Psoas muscle (tissue), 8 donors: ENCODE measurements around the gene PROC. TPM values are rescaled to one million over a fixed set of nuclear protein-coding genes. Genes with fewer than 3 reads are reported as not detected.
A peak's percentile ranks its signal among the peaks of the same experiment; 100 is the strongest.

ENCODE experiments used
- ATAC-seq, 4 donors: fragments of 200-7000 bp; cut with Tn5 transposase; one replicate each; pipeline ENCODE4 v1.9.1; 2020; ENCODE audit warnings: moderate library complexity in 3 of 4, mild to moderate bottlenecking in 2 of 4
- DNase-seq, 2 donors: peaks; one replicate each; pipeline ENCODE4 v3.0.0-alpha.2; 2020
- H3K27ac ChIP-seq: fragments of 200-600 bp; one replicate; pipeline ENCODE4 v1.8.0; 2022
- H3K27me3 ChIP-seq, 3 donors: fragments of 200-600 bp in 1 of 3; one replicate each; pipeline versions ENCODE4 v1.6.1 to v1.8.0; 2013 to 2022; ENCODE audit warnings: low read length in 2 of 3, mild to moderate bottlenecking in 2 of 3, moderate library complexity in 1 of 3; ENCODE audit not compliant: insufficient read depth in 3 of 3
- H3K36me3 ChIP-seq, 2 donors: fragments of 200-600 bp in 1 of 2; one replicate each; pipeline versions ENCODE4 v1.6.1 to v1.8.0; 2013 to 2022; ENCODE audit warnings: low read depth in 1 of 2, mild to moderate bottlenecking in 1 of 2, moderate library complexity in 1 of 2; ENCODE audit not compliant: insufficient read depth in 1 of 2
- H3K4me1 ChIP-seq: fragments of 200-600 bp; one replicate; pipeline ENCODE4 v1.8.0; 2022
- H3K4me3 ChIP-seq: fragments of 200-600 bp; one replicate; pipeline ENCODE4 v1.8.0; 2022; ENCODE audit warnings: mild to moderate bottlenecking
- H3K9me3 ChIP-seq: fragments of 200-600 bp; one replicate; pipeline ENCODE4 v1.8.0; 2022
- WGBS, 3 donors: extraction: QIAGEN DNeasy Blood & Tissue Kit; methylation state at CpG; one replicate each; pipeline versions ENCODE4 v1.1.6 to v1.1.7; 2013; 5-methylcytosine and 5-hydroxymethylcytosine counted together
- intact Hi-C, 2 donors: fragments of 100-400 bp; cut with DNase I; formaldehyde crosslinking; loops; one replicate each; pipeline versions ENCODE4 v1.11.0 to v1.14.2; 2022
- polyA plus RNA-seq, 3 donors: library from polyadenylated mRNA; stranded (reverse); fragments of 200-250 nt; gene quantifications; one replicate each; pipeline ENCODE4 v1.2.3, GENCODE V29; 2013
- total RNA-seq, 4 donors: library from RNA; stranded (reverse); fragmentation: NEBNext Ultra II Directional in 2 of 4; extraction: Animal tissue kit (Norgen Biotek cat#: 25700) in 2 of 4; gene quantifications; one replicate each; pipeline versions ENCODE4 v1.2.1 to v1.2.4, GENCODE V29; 2021 to 2023
- TF ChIP-seq, protein P1 (sequence below): fragments of 200-600 bp; IDR thresholded peaks from one replicate; pipeline ENCODE4 v1.8.0; 2022; ENCODE audit warnings: antibody characterized with exemption
- donor health status: healthy with polysubstance abuse.
- donor health status: DM: no; HTN: no; CAD: no; lungs with moderate emphysema.
- donor health status: Bipolar disorder and iron deficiency.
- donor health status: healthy.
- donor health status: DM: yes; HTN: yes; CAD: no.
- donor health status: DM: no; HTN: no; CAD: no.
- donor health status: DM: no; HTN: no; CAD: no.
- donor health status: DM: yes; HTN: yes; CAD: no.

PROC gene
- total and polyA plus RNA-seq, 7 donors = 0.05 to 0.60 TPM; not detected in 5

- WGBS, 3 donors = 32 to 40% (median 33%) methylated on average over 3 of the region's 3 CpGs
- DNase-seq = no peak
These were observed 35.4 kb upstream of the PROC start for GRCh38 chr2:127382831-127383230.

GRCh38 chr2:127384529-127384928, 33.7 kb upstream of the PROC start:
- Histone ChIP-seq H3K4me1 (peaks cover 70% of the 10 kb centered on the region), H3K27me3 (no peaks in the 10 kb centered on the region), H3K27ac (peak overlapping the region; percentile 100), H3K4me3 (peak overlapping the region; percentile 100), H3K9me3 (no peaks in the 10 kb centered on the region), H3K36me3 (no peaks in the 10 kb centered on the region)
- TF ChIP-seq, protein P1, sequence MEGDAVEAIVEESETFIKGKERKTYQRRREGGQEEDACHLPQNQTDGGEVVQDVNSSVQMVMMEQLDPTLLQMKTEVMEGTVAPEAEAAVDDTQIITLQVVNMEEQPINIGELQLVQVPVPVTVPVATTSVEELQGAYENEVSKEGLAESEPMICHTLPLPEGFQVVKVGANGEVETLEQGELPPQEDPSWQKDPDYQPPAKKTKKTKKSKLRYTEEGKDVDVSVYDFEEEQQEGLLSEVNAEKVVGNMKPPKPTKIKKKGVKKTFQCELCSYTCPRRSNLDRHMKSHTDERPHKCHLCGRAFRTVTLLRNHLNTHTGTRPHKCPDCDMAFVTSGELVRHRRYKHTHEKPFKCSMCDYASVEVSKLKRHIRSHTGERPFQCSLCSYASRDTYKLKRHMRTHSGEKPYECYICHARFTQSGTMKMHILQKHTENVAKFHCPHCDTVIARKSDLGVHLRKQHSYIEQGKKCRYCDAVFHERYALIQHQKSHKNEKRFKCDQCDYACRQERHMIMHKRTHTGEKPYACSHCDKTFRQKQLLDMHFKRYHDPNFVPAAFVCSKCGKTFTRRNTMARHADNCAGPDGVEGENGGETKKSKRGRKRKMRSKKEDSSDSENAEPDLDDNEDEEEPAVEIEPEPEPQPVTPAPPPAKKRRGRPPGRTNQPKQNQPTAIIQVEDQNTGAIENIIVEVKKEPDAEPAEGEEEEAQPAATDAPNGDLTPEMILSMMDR = no peak
- intact Hi-C loops = no loop called here
- WGBS, 3 donors = 82 to 89% (median 87%) methylated on average over 6 of the region's 6 CpGs
- ATAC-seq (no peak), DNase-seq (no peak)

More at GRCh38 chr2:127382831-127383230, 35.4 kb upstream of the PROC start:
- Histone ChIP-seq H3K27ac (peak overlapping the region; percentile 100), H3K36me3 (no peaks in the 10 kb centered on the region), H3K4me3 (peak overlapping the region; percentile 7), H3K9me3 (no peaks in the 10 kb centered on the region), H3K27me3 (no peaks in the 10 kb centered on the region), H3K4me1 (peaks cover 70% of the 10 kb centered on the region)
- intact Hi-C loops = no loop called here
- ATAC-seq = no peak
- TF ChIP-seq, protein P1 = no peak

DNA sequence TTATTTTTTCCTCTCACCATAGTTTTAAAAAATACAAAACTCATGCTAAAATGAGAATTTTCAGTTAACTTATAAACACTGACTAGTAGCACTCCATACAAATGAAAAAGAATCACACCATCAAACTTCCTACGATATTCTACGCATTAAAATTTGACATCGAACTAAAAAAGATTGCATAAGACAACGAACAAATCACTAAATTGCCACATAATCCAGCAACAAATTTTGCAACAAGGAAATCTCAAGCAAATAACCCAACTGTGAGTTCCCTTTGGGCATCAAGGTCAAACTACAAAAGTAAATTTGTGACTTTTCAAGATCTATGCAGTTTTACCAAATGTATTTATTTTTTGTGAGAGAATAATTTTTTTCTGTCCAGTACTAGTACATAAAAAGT, 32.0 kb upstream of the PROC start:
- Histone ChIP-seq H3K27ac (peak overlapping the region; percentile 100), H3K4me3 (peak overlapping the region; percentile 100), H3K4me1 (peaks cover 70% of the 10 kb centered on the region), H3K27me3 (no peaks in the 10 kb centered on the region), H3K9me3 (no peaks in the 10 kb centered on the region), H3K36me3 (no peaks in the 10 kb centered on the region)
- TF ChIP-seq, protein P1 = no peak
- DNase-seq (no peak), ATAC-seq (no peak)
- whole genome bisulfite sequencing, 3 donors = 40 to 52% (median 41%) methylated on average over 4 of the region's 4 CpGs
- intact Hi-C loops = no loop called here

DNA sequence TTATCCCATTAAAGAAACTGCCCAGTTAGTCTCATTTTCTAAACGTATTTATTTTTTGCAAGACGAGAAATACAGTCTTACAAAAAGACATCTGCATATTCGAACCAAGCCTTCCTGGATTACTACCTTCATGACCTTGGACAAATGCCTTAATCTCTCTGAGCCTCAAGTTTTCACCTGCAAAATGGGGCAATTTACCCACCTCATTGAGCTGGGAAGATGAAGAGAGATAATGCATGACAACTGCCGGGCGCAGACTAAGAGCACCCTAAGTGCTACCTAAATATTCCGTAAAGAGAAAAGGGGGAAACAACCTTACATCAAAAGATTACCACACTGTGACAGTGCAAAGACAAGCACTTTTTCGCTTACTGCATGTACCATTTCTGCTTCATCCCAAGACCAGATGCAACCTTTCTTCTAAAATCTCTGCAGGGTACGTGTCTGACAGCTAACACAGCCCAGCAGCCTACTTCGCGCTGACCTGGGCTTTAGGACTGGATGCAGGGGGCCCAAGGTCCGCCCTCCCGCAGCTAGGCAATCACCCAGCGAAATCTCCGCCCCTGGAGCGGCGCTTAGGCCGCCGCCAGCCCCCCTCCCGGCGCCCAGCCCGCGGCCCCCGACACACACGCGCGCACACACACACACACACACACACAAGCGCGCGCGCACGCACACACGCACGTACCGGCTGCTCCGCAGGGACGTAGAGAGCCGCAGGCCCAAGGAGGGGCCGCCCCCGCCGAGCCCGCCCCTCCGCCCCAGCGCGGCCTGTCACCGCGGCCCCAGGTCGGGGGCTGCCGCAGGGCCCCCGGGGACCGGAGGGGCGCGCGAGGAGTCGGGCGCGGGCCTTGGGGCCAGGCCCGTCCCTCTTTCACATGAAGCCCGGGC, 31.2 kb upstream of the PROC start:
- Histone ChIP-seq H3K9me3 (no peaks in the 10 kb centered on the region), H3K4me3 (peak overlapping the region; percentile 100), H3K4me1 (peaks cover 62% of the 10 kb centered on the region), H3K27ac (peak overlapping the region; percentile 100), H3K27me3 (no peaks in the 10 kb centered on the region), H3K36me3 (no peaks in the 10 kb centered on the region)
- peak; percentile 76 to 81 (median 78) for ATAC-seq
- TF ChIP-seq, protein P1 = no peak
- intact Hi-C loops = no loop called here
- peak; percentile 86 to 92 for DNase-seq
- 0 to 2% (median 1%) methylated on average over 15 to 58 of the region's 58 CpGs for WGBS, 3 donors
